SK-N-MC (cell line): Measurements from ENCODE around the gene PLA2G6.

Experiments
- EZH2 ChIP-seq: fragments of 200-600 bp; sonication (generic); IDR thresholded peaks from one replicate; pipeline ENCODE4 v1.6.1; 2017; ENCODE audit warnings: antibody characterized with exemption
- POLR2AphosphoS5 ChIP-seq: IDR thresholded peaks from 2 replicates; pipeline ENCODE4 v1.6.1; 2012; ENCODE audit warnings: mild to moderate bottlenecking, low read depth, low read length, borderline replicate concordance

GRCh38 chr22:38080474-38080849 lies 101.2 kb downstream of the PLA2G6 start:
- no peak for TF ChIP-seq EZH2
- TF ChIP-seq POLR2AphosphoS5 = no peak
